Subcutaneous abdominal adipose tissue (tissue), 5 donors: ENCODE measurements around the gene CACNA2D1.
A peak's percentile ranks its signal among the peaks of the same experiment; 100 is the strongest.

Source experiments
- H3K27ac ChIP-seq: one replicate; pipeline ENCODE4 v1.7.0; 2013; ENCODE audit warnings: low read depth, mild to moderate bottlenecking, inconsistent platforms, low read length, moderate library complexity
- H3K27me3 ChIP-seq, 5 donors: one replicate each; pipeline ENCODE4 v1.7.0; 2013; ENCODE audit warnings: low read length in 5 of 5, inconsistent platforms in 1 of 5; ENCODE audit not compliant: control insufficient read depth in 5 of 5, insufficient read depth in 4 of 5
- H3K36me3 ChIP-seq, 5 donors: one replicate each; pipeline ENCODE4 v1.7.0; 2013; ENCODE audit warnings: low read length in 5 of 5; ENCODE audit not compliant: control insufficient read depth in 5 of 5, insufficient read depth in 5 of 5
- H3K4me1 ChIP-seq, 5 donors: one replicate each; pipeline ENCODE4 v1.7.0; 2013; ENCODE audit warnings: low read length in 5 of 5, mild to moderate bottlenecking in 3 of 5, moderate library complexity in 1 of 5; ENCODE audit not compliant: control insufficient read depth in 5 of 5, insufficient read depth in 5 of 5
- H3K4me3 ChIP-seq, 5 donors: one replicate each; pipeline ENCODE4 v1.7.0; 2013; ENCODE audit warnings: low read length in 5 of 5, low read depth in 1 of 5
- H3K9ac ChIP-seq, 5 donors: one replicate each; pipeline ENCODE4 v1.7.0; 2013; ENCODE audit warnings: low read length in 5 of 5, mild to moderate bottlenecking in 4 of 5, moderate library complexity in 3 of 5
- H3K9me3 ChIP-seq, 5 donors: one replicate each; pipeline ENCODE4 v1.7.0; 2013; ENCODE audit warnings: low read length in 5 of 5; ENCODE audit not compliant: control insufficient read depth in 5 of 5
- donor health status: healthy.
- donor health status: healthy.
- donor health status: healthy.
- donor health status: healthy.
- donor health status: healthy.

The CACNA2D1 gene

GRCh38 chr7:82312646-82313045 is 130.9 kb downstream of the CACNA2D1 start:
- Histone ChIP-seq H3K27me3 (no peaks in the 10 kb centered on the region), H3K36me3 (no peaks in the 10 kb centered on the region), H3K27ac (no peak overlapping the region), H3K4me1 (peaks cover 0 to 10% (median 5%) of the 10 kb centered on the region in 5 donors), H3K4me3 (no peak overlapping the region), H3K9me3 (peaks cover 0 to 3% (median 0%) of the 10 kb centered on the region in 5 donors), H3K9ac (no peak overlapping the region)

DNA sequence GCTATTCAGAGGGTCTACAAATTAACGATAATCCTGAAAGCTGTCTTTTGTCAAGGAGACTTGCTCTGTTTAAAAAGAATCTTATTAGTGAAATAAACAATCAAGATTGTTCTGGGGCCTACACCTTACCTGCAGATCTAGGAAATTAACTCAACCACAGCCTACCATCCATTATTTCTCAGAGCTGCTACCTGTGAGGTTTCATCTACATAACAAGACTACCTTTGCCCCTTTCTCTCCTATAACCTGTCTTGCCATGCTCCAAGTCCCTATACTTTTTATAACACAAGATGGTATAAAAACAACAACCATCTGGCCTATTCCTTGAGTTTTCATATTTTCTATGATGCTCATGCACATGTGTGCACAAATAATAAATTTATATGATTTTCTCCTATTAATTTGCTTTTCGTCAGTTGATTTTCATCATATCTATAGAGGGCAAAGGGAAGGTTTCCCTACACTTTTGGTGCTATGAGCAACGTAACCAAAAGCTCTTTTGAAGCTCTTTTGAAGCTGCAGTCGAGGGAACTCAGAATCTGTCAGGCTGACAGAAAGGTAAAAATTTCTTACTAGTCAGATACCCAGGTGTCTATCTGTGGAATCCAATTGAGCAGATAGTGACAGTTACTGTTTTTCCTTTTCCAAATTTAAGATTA is 138.1 kb downstream of the CACNA2D1 start:
- H3K4me3 ChIP-seq = no peak overlapping the region
- H3K9ac ChIP-seq = no peak overlapping the region
- no peaks in the 10 kb centered on the region for H3K27me3 ChIP-seq
- H3K4me1 ChIP-seq = no peaks in the 10 kb centered on the region
- no peaks in the 10 kb centered on the region for H3K36me3 ChIP-seq
- no peak overlapping the region for H3K27ac ChIP-seq
- peaks cover 0 to 3% (median 0%) of the 10 kb centered on the region in 5 donors for H3K9me3 ChIP-seq

GRCh38 chr7:82294865-82295264 is 148.7 kb downstream of the CACNA2D1 start:
- peaks cover 0 to 4% (median 0%) of the 10 kb centered on the region in 5 donors for H3K36me3 ChIP-seq
- H3K4me1 ChIP-seq = peaks cover 0 to 8% (median 0%) of the 10 kb centered on the region in 5 donors
- H3K9me3 ChIP-seq = peaks cover 3 to 7% (median 6%) of the 10 kb centered on the region in 5 donors
- H3K27ac ChIP-seq = no peak overlapping the region
- no peak overlapping the region for H3K9ac ChIP-seq
- H3K4me3 ChIP-seq = no peak overlapping the region
- no peaks in the 10 kb centered on the region for H3K27me3 ChIP-seq

DNA sequence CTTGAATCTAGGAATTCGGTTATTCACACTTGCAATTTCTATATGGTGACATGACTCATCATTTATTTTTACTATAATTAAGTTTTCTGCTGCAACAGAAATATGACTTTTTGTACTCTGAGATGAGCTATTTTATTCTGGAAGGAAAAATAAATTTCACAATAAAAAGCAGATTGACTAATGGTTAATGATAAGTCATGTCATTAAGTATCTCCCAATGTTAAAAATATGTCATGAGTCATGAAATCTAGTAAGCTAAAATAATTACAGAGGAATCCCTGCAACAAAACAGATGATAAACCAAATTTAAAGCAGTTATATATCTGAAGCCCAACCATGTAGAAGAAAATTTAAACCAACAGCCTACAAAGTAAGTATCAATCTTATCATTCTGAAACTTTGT is 149.2 kb downstream of the CACNA2D1 start:
- Histone ChIP-seq H3K36me3 (peaks cover 0 to 4% (median 0%) of the 10 kb centered on the region in 5 donors), H3K4me3 (no peak overlapping the region), H3K27me3 (no peaks in the 10 kb centered on the region), H3K4me1 (peaks cover 0 to 8% (median 0%) of the 10 kb centered on the region in 5 donors), H3K9ac (no peak overlapping the region), H3K9me3 (peaks cover 3 to 7% (median 6%) of the 10 kb centered on the region in 5 donors), H3K27ac (no peak overlapping the region)

DNA sequence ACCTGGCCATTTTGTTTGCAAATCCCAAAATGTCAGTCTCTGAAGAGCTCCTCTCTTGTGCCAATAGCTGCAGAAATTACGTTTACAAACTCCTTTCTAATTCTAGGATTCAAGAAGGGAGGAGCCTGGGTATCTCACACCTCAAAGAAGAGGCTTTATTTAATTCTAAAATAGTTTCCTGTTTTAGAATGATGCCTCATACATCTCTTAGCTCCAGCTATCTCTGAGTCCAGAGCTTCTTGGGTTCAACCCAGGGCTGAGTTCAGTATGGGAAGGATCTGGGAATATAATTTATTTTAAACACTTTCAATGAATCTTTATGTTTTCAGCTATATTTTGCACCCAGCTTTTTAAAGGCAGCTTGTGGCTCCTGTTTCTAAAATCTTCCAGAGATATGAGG is 150.1 kb downstream of the CACNA2D1 start:
- Histone ChIP-seq H3K4me1 (peaks cover 0 to 8% (median 0%) of the 10 kb centered on the region in 5 donors), H3K27ac (no peak overlapping the region), H3K9ac (no peak overlapping the region), H3K27me3 (no peaks in the 10 kb centered on the region), H3K36me3 (peaks cover 0 to 4% (median 0%) of the 10 kb centered on the region in 5 donors), H3K4me3 (no peak overlapping the region), H3K9me3 (peaks cover 3 to 7% (median 6%) of the 10 kb centered on the region in 5 donors)

GRCh38 chr7:82291931-82292330 is 151.6 kb downstream of the CACNA2D1 start:
- Histone ChIP-seq H3K9me3 (peaks cover 3 to 7% (median 6%) of the 10 kb centered on the region in 5 donors), H3K36me3 (peaks cover 0 to 4% (median 0%) of the 10 kb centered on the region in 5 donors), H3K4me3 (peak overlapping the region in 1 of 5 donors; percentile 33), H3K27me3 (no peaks in the 10 kb centered on the region), H3K4me1 (peaks cover 0 to 8% (median 0%) of the 10 kb centered on the region in 5 donors), H3K27ac (no peak overlapping the region), H3K9ac (no peak overlapping the region)

DNA sequence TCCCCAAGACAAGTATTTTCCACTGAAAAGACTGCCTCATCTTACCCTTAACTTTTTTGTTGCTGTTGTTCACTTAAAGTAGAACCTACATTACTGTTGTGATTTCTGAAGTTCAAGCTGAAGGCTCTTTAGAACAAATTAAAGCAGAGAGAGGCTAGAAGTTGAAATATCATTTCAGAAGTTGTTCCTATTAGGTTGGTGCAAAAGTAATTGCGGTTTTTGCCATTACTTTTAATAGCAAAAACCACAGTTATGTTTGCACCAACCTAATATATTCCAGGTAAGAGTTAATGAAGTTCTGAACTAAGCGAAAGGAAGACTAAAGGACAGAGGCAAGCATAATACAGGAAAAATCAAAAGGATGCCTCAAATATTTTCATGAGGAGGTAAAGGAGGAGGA is 153.7 kb downstream of the CACNA2D1 start:
- Histone ChIP-seq H3K27ac (no peak overlapping the region), H3K4me1 (peaks cover 0 to 11% (median 0%) of the 10 kb centered on the region in 5 donors), H3K9ac (no peak overlapping the region), H3K27me3 (no peaks in the 10 kb centered on the region), H3K36me3 (peaks cover 0 to 4% (median 0%) of the 10 kb centered on the region in 5 donors), H3K9me3 (peaks cover 3 to 7% (median 6%) of the 10 kb centered on the region in 5 donors), H3K4me3 (no peak overlapping the region)

- no peak overlapping the region for H3K27ac ChIP-seq
- peaks cover 0 to 4% (median 0%) of the 10 kb centered on the region in 5 donors for H3K36me3 ChIP-seq
- H3K4me1 ChIP-seq = peaks cover 0 to 7% (median 0%) of the 10 kb centered on the region in 5 donors
- peaks cover 3 to 7% (median 6%) of the 10 kb centered on the region in 5 donors for H3K9me3 ChIP-seq
- H3K9ac ChIP-seq = no peak overlapping the region
- H3K4me3 ChIP-seq = no peak overlapping the region
- H3K27me3 ChIP-seq = no peaks in the 10 kb centered on the region
These were observed 154.4 kb downstream of the CACNA2D1 start for GRCh38 chr7:82289152-82289535.

DNA sequence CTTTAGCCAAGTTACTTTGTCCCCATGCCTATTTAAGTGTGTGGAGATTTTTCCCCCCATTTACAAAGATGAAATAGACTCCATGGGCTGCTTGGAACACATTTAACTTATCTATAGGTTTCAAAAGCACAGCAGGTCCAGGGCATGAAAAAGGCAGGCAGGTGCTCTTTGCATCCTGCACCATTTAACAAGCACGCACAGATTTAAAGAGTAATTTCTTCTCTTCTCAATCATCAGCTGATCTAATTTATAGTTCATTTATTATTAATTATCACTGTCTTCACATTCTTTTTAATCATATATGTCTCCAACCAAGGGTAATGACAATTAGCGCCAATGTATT is 156.8 kb downstream of the CACNA2D1 start:
- Histone ChIP-seq H3K9ac (no peak overlapping the region), H3K27ac (peak overlapping the region; percentile 2), H3K4me3 (no peak overlapping the region), H3K4me1 (peaks cover 0 to 6% (median 0%) of the 10 kb centered on the region in 5 donors), H3K27me3 (no peaks in the 10 kb centered on the region), H3K9me3 (peaks cover 0 to under 1% (median 0%) of the 10 kb centered on the region in 5 donors), H3K36me3 (no peaks in the 10 kb centered on the region)

- peak overlapping the region; percentile 2 for H3K27ac ChIP-seq
- no peaks in the 10 kb centered on the region for H3K9me3 ChIP-seq
- peak overlapping the region in 2 of 5 donors; percentile 1 to 35 for H3K9ac ChIP-seq
- no peaks in the 10 kb centered on the region for H3K27me3 ChIP-seq
- peak overlapping the region in 1 of 5 donors; percentile 16 for H3K4me3 ChIP-seq
- peaks cover 0 to 6% (median 0%) of the 10 kb centered on the region in 5 donors for H3K4me1 ChIP-seq
- no peaks in the 10 kb centered on the region for H3K36me3 ChIP-seq
These were observed 157.3 kb downstream of the CACNA2D1 start for GRCh38 chr7:82286096-82286797.
